ENCODE data around the gene APBB1. TPM values are rescaled to one million over a fixed set of nuclear protein-coding genes. Genes with fewer than 3 reads are reported as not detected.

Gene APBB1
- total RNA-seq (2022; extraction: Qiagen RNA extraction), result 16.6 to 20.1 TPM (median 18.9 TPM) in 5 replicates

GRCh38 chr11:6419009-6419631, at the start of gene APBB1:
APBB1 (minus strand) TSS chr11:6419094; CDS start chr11:6411347, 7,747 bp downstream.

GRCh38 chr11:6440906-6441358, 22.0 kb upstream of the APBB1 start, which contains the start of gene HPX:
HPX (minus strand) TSS chr11:6440987; CDS start chr11:6440963, 24 bp downstream.

GRCh38 chr11:6389905-6390717, 28.8 kb downstream of the APBB1 start, which contains the start of gene SMPD1:
SMPD1 (plus strand) TSS chr11:6390474; CDS start chr11:6390599, 125 bp downstream.

Other genes with a start within 250 kb of the APBB1 start
- gene OR52B2, start 248.8 kb downstream of the APBB1 start, total RNA-seq (2022; extraction: Qiagen RNA extraction), result not detected in 5 replicates
- not detected in 5 replicates for gene OR52W1, start 219.9 kb downstream of the APBB1 start, total RNA-seq (2022; extraction: Qiagen RNA extraction)
- gene C11orf42, start 213.5 kb downstream of the APBB1 start, total RNA-seq (2022; extraction: Qiagen RNA extraction), result not detected in 5 replicates
- gene FHIP1B, start 184.5 kb downstream of the APBB1 start, total RNA-seq (2022; extraction: Qiagen RNA extraction), result 14.6 to 20.3 TPM (median 16.2 TPM) in 5 replicates
- 0.05 to 0.10 TPM (median 0.07 TPM) in 4 of 5 replicates, not detected in the other for gene CNGA4, start 180.0 kb downstream of the APBB1 start, total RNA-seq (2022; extraction: Qiagen RNA extraction)
- gene CCKBR, start 159.3 kb downstream of the APBB1 start, total RNA-seq (2022; extraction: Qiagen RNA extraction), result not detected in 5 replicates
- gene CAVIN3, start 98.6 kb downstream of the APBB1 start, total RNA-seq (2022; extraction: Qiagen RNA extraction), result 20.8 to 32.7 TPM (median 25.4 TPM) in 5 replicates
- gene SMPD1, start 28.6 kb downstream of the APBB1 start, total RNA-seq (2022; extraction: Qiagen RNA extraction), result 9.3 to 11.3 TPM (median 10.1 TPM) in 5 replicates
- 0.48 to 0.66 TPM (median 0.51 TPM) in 5 replicates for gene HPX, start 21.9 kb upstream of the APBB1 start, total RNA-seq (2022; extraction: Qiagen RNA extraction)
- 16.0 to 21.4 TPM (median 17.6 TPM) in 5 replicates for gene TRIM3, start 54.8 kb upstream of the APBB1 start, total RNA-seq (2022; extraction: Qiagen RNA extraction)
- 53.3 to 59.5 TPM (median 55.2 TPM) in 5 replicates for gene ARFIP2, start 62.2 kb upstream of the APBB1 start, total RNA-seq (2022; extraction: Qiagen RNA extraction)
- gene TIMM10B, start 62.4 kb upstream of the APBB1 start, total RNA-seq (2022; extraction: Qiagen RNA extraction), result 27.1 to 36.2 TPM (median 33.5 TPM) in 5 replicates
- gene DNHD1, start 78.2 kb upstream of the APBB1 start, total RNA-seq (2022; extraction: Qiagen RNA extraction), result 2.5 to 3.4 TPM (median 2.9 TPM) in 5 replicates
- 26.0 to 38.0 TPM (median 32.7 TPM) in 5 replicates for gene RRP8, start 184.5 kb upstream of the APBB1 start, total RNA-seq (2022; extraction: Qiagen RNA extraction)
- gene ILK, start 184.7 kb upstream of the APBB1 start, total RNA-seq (2022; extraction: Qiagen RNA extraction), result 112 to 121 TPM (median 115 TPM) in 5 replicates
- gene TAF10, start 193.1 kb upstream of the APBB1 start, total RNA-seq (2022; extraction: Qiagen RNA extraction), result 134 to 257 TPM (median 219 TPM) in 5 replicates
- 41.2 to 46.0 TPM (median 44.5 TPM) in 5 replicates for gene TPP1, start 200.3 kb upstream of the APBB1 start, total RNA-seq (2022; extraction: Qiagen RNA extraction)
- 0.09 to 0.10 TPM (median 0.09 TPM) in 5 replicates for gene DCHS1, start 236.7 kb upstream of the APBB1 start, total RNA-seq (2022; extraction: Qiagen RNA extraction)

Data from A549 treated with Hydrocortisone at 1 μM for 4 hours (cell line).